Measurements from ENCODE around the gene MESP1.

MESP1 gene

GRCh38 chr15:89758283-89758682, 7.2 kb upstream of the MESP1 start:
- no peak for DNase-seq

GRCh38 chr15:89756897-89757296, 5.8 kb upstream of the MESP1 start:
- no peak for DNase-seq

- no peak for DNase-seq
Measured at GRCh38 chr15:89755701-89756100, 4.7 kb upstream of the MESP1 start.

GRCh38 chr15:89754361-89755154, 3.5 kb upstream of the MESP1 start:
- peak; percentile 19 for DNase-seq

- no peak for DNase-seq
Measured at GRCh38 chr15:89753855-89754254, 2.8 kb upstream of the MESP1 start.

- DNase-seq, result no peak
Measured at GRCh38 chr15:89751748-89752147, 699 bp upstream of the MESP1 start.

GRCh38 chr15:89749951-89750559, 994 bp downstream of the MESP1 start:
- DNase-seq, result no peak

GRCh38 chr15:89749526-89749925, 1.5 kb downstream of the MESP1 start:
- DNase-seq, result no peak

- DNase-seq, result no peak
Measured at GRCh38 chr15:89749054-89749453, 2.0 kb downstream of the MESP1 start.

GRCh38 chr15:89747708-89748682, 3.1 kb downstream of the MESP1 start:
- no peak for DNase-seq

- no peak for DNase-seq
Measured at GRCh38 chr15:89746386-89746780, 4.7 kb downstream of the MESP1 start.

- no peak for DNase-seq
Measured at GRCh38 chr15:89745768-89746167, 5.3 kb downstream of the MESP1 start.

GRCh38 chr15:89745131-89745530, 5.9 kb downstream of the MESP1 start:
- DNase-seq, result no peak

- no peak for DNase-seq
Measured at GRCh38 chr15:89743594-89743993, 7.5 kb downstream of the MESP1 start.

GRCh38 chr15:89743011-89743410, 8.0 kb downstream of the MESP1 start:
- DNase-seq, result no peak

GRCh38 chr15:89740137-89740536, 10.9 kb downstream of the MESP1 start:
- peak; percentile 65 for DNase-seq

- DNase-seq, result no peak
Measured at GRCh38 chr15:89735773-89736172, 15.3 kb downstream of the MESP1 start.

- DNase-seq, result no peak
Measured at GRCh38 chr15:89732451-89733172, 18.4 kb downstream of the MESP1 start.

GRCh38 chr15:89731275-89731674, 19.8 kb downstream of the MESP1 start:
- no peak for DNase-seq

- no peak for DNase-seq
Measured at GRCh38 chr15:89728254-89728653, 22.8 kb downstream of the MESP1 start.

GRCh38 chr15:89725064-89725463, 26.0 kb downstream of the MESP1 start:
- no peak for DNase-seq

GRCh38 chr15:89724621-89725020, 26.4 kb downstream of the MESP1 start:
- no peak for DNase-seq
